HG03575 (cell line): ENCODE measurements around the gene CBR3.
"Not testable (repeated sequence)": the region's sequence is repeated elsewhere in the genome, so short reads cannot be mapped to it uniquely, and the experiment has no call there.

Experiments used
- ATAC-seq: cut with Tn5 transposase; IDR thresholded peaks from one replicate; pipeline ENCODE4 v1.9.1; 2021; ENCODE audit not compliant: unreplicated experiment, insufficient number of reproducible peaks, low FRiP score; ENCODE audit errors: extremely low read depth

CBR3 gene

GRCh38 chr21:36113647-36114428 lies 21.0 kb upstream of the CBR3 start:
- no peak for ATAC-seq

- ATAC-seq = no peak
Measured at GRCh38 chr21:36115138-36115730, 19.6 kb upstream of the CBR3 start.

DNA sequence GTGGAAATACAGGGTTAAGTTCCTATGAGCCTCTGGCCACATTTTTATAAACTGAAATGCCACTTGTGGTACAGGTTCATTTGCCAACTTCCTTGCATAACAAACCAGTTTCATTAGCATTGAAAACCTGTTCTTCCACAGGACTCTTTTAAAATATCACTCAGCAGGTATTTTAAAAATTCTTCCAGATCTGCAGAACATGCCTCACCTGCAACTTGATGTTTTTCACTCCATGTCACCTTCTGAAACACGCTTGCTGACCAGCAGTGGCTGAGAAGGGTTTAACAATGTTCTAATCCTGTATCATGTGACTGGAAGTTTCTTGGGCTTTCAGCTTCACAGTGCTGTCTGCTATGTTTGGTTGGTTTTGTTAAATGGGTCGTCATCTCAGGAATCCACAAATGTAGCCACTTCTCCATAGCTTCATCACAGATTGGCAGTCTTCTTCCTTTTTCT lies 17.6 kb upstream of the CBR3 start:
- ATAC-seq = no peak

- no peak for ATAC-seq
Measured at GRCh38 chr21:36120304-36120888, 14.5 kb upstream of the CBR3 start.

DNA sequence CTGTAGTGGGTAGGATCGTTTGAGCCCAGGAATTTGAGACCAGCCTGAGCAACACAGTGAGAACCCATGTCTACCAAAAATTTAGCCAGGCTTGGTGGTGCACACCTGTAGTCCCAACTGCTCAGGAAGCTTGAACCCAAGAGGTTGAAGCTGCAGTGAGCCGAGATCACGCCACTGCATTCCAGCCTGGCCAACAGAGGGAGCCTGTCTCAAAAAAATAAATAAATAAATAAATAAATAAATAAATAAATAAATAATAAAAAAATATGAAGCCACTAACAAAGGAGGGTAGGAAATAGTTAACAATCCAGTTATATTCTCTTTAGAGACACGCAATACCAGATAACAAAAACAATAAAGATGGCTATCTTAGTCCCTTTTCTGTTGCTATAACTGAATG lies 11.9 kb upstream of the CBR3 start:
- no peak for ATAC-seq

- no peak for ATAC-seq
Measured at GRCh38 chr21:36124395-36124794, 10.5 kb upstream of the CBR3 start.

DNA sequence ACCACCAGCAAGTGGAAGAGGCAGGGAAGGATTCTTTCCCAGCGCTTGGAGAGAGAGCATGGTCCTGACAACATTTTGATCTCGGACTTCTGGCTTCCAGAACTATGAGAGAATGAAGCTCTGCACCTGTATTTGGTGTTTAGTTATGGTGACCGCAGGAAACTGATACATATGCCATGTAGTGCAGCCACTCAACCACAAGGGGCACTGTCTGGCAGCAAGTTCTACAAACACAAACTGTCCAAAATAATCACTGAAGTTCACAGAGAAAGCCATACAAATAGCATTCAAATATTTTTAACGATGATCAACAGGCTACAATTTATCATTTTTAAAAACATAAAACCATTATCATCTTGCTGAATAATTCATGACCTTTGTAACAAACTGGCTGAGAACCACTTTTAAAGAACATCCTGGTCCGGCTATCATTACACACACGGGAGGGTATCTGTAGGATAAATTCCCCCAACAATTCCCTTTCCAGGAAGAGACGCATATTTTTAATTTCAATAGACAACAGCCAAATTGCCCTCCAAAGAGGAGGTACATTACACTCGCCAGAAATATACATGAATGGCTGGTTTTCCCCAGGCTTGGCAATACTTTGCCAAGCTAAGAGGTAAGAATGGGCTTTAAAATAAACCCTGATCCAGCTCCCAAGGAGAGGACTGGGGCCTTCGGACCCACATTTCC lies 9.2 kb upstream of the CBR3 start:
- ATAC-seq = no peak

- ATAC-seq = no peak
Measured at GRCh38 chr21:36126208-36126565, 8.7 kb upstream of the CBR3 start.

DNA sequence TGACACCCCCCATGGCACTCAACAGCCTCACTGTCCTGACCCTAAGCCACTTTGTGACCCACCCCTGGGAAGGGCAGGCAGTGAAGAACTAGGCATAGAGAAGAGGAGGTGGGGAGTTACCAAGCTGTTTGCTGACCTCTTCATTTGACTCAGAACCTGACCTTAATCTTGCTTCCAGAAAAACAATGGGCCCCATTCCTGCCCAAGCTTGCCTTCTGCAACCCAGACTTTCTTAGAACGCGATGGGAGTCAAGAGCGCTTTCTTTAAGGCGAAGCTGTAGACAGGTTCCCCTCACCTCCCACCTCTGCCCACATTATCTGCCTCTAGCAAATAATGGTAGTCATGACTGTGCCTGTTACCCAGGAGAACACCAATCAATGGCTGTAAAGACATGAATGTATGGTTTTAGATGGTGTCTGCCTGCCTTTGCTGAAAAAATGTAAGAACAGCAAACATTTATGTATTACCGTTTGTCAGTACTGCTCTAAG lies 8.2 kb upstream of the CBR3 start:
- no peak for ATAC-seq

DNA sequence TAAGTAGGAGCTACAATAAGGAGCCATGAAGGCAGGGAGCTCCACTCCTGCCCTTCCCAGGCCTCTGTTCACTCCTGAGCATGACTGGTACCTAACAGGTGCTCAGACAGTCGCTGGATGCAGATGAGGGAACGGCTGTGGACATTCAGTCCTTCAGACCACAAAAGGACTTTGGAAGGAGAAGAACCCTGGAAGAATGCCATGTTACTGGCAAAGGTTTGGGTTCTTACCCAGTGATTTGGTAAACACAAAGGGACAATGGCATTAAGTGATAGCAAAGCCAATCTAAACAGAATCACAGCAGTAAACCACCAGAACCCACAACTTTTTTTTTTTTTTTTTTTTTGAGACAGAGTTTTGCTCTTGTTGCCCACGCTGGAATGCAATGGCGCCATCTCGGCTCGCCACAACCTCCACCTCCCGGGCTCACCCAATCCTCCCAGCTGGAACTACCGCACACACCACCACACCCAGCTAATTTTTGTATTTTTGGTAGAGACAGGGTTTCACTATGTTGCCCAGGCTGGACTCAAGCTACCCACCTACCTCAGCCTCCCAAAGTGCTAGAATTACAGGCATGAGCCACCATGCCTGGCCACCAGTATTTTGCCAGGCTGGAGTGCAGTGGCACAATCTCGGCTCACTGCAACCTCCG lies 7.5 kb upstream of the CBR3 start:
- ATAC-seq = no peak

DNA sequence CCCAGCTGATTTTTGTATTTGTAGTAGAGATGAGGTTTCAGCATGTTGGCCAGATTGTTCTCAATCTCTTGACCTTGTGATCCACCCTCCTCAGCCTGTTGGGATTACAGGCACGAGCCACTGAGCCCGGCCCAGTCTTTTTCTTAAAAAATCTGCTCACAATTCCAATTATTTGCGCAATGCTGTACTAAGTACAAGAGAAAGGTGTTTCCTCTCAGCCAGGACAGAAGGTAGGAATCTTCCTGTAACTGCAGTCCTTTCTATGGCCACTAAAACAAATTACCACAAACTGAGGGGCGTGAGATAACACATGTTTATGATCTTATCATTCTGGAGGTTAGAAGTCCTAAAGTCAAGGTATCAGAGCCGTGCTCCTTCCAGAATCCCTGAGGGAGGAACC lies 6.9 kb upstream of the CBR3 start:
- no peak for ATAC-seq

- ATAC-seq = no peak
Measured at GRCh38 chr21:36129219-36129618, 5.7 kb upstream of the CBR3 start.

- not testable (repeated sequence) for ATAC-seq
Measured at GRCh38 chr21:36130414-36130762, 4.5 kb upstream of the CBR3 start.

- not testable (repeated sequence) for ATAC-seq
Measured at GRCh38 chr21:36130839-36131238, 4.0 kb upstream of the CBR3 start.

DNA sequence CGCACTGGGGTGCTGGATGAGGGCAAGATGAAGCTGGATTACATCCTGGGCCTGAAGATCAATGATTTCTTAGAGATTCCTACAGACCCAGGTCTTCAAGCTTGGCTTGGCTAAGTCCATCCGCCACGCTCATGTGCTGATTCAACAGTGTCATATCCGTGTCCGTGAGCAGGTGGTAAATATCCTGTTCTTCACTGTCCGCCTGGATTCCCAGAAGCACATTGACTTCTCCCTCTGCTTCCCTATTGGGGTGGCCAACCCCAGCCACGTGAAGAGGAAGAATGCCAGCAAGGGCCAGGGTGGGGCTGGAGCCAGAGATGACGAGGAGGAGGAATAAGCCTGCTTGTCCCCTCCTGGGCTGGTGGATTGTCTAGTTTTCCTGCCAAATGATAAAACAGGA lies 2.2 kb upstream of the CBR3 start:
- ATAC-seq = no peak

- no peak for ATAC-seq
Measured at GRCh38 chr21:36135391-36136102, 668 bp downstream of the CBR3 start.

DNA sequence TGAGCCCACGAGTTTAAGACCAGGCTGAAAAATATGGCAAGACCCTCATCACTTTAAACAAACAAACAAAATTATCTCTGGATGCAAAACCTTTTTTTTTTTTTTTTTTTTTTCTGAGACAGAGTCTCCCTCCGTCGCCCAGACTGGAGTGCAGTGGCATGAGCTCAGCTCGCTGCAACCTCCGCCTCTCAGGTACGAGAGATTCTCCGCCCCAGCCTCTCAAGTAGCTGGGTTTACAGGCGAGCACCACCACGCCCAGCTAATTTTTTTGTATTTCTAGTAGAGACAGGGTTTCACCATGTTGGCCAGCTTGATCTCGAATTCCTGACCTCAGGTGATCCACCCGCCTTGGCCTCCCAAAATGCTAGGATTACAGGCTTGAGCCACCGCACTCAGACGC lies 4.9 kb downstream of the CBR3 start:
- ATAC-seq = not testable (repeated sequence)

DNA sequence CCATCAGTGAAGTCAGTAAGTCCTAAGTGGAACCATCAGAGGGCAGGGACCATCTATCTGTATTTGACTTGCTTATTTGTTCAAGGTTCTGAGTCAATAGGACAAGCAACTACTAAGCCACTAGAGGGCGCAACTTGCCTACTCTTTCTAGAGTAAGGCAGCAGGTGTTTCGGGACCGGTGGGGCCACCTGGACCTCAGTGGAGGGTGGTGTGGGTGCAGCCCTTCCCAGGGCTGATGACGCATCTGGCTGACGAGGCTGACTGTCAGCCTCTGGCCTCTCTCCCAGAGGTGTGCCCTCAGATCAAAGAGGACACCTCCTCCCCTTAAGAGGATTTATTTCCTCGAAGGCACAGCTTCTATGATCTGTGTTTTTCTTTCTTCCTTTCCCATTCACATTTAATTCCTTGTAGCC lies 6.6 kb downstream of the CBR3 start:
- peak; percentile 64 for ATAC-seq

GRCh38 chr21:36144233-36144632 lies 9.4 kb downstream of the CBR3 start:
- ATAC-seq = not testable (repeated sequence)
